GM18909 (cell line): ENCODE data around the gene ATXN7L1.
"Not testable (repeated sequence)": the region's sequence is repeated elsewhere in the genome, so short reads cannot be mapped to it uniquely, and the experiment has no call there.

Experiments
- ATAC-seq: cut with Tn5 transposase; IDR thresholded peaks from one replicate; pipeline ENCODE4 v1.9.1; 2021; ENCODE audit warnings: mild to moderate bottlenecking; ENCODE audit not compliant: unreplicated experiment, poor library complexity

The ATXN7L1 gene

GRCh38 chr7:105715528-105715927 is 160.9 kb downstream of the ATXN7L1 start:
- ATAC-seq, result no peak

- ATAC-seq, result no peak
Observed at GRCh38 chr7:105713488-105714465, 162.6 kb downstream of the ATXN7L1 start.

GRCh38 chr7:105712877-105713276 is 163.5 kb downstream of the ATXN7L1 start:
- ATAC-seq, result no peak

DNA sequence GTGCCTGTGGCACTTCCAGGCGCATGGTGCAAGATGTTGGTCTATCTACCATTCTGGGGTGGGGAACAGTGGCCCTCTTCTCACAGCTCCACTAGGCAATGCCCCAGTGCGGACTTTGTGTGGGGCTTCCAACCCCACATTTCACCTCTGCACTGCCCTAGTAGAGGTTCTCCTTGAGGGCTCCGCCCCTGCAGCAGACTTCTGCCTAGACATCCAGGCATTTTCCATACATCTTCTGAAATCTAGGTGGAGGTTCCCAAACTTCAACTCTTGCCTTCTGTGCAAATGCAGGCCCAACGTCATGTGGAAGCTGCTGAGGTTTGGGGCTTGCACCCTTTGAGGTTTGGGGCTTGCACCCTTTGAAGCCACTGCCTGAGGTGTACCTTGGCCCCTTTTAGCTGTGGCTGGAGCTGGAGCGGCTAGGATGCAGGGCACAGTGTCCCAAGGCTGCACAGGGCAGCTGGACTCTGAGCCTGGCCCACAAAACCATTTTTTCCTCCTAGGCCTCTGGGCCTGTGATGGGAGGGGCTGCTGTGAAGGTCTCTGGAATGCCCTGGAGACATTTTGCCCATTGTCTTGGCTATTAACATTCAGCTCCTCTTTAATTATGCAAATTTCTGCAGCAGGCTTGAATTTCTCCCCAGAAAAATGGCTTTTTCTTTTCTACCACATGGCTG is 164.5 kb downstream of the ATXN7L1 start:
- ATAC-seq, result no peak

GRCh38 chr7:105710720-105711119 is 165.7 kb downstream of the ATXN7L1 start:
- ATAC-seq, result not testable (repeated sequence)

DNA sequence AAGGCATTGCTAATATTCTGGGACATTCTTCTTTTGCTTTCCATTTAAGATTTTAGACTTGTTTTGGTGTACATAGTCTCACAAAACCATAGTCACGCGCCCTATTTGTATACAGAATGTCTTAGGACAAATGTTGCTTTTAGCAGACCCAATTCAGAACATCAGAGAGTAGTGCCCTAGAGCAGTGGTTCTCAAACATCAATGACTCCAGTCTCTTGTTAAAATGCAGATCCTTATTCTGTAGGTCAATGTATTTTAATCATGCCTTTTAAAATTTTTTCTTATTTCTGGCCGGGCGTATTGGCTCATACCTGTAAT is 167.7 kb downstream of the ATXN7L1 start:
- no peak for ATAC-seq

DNA sequence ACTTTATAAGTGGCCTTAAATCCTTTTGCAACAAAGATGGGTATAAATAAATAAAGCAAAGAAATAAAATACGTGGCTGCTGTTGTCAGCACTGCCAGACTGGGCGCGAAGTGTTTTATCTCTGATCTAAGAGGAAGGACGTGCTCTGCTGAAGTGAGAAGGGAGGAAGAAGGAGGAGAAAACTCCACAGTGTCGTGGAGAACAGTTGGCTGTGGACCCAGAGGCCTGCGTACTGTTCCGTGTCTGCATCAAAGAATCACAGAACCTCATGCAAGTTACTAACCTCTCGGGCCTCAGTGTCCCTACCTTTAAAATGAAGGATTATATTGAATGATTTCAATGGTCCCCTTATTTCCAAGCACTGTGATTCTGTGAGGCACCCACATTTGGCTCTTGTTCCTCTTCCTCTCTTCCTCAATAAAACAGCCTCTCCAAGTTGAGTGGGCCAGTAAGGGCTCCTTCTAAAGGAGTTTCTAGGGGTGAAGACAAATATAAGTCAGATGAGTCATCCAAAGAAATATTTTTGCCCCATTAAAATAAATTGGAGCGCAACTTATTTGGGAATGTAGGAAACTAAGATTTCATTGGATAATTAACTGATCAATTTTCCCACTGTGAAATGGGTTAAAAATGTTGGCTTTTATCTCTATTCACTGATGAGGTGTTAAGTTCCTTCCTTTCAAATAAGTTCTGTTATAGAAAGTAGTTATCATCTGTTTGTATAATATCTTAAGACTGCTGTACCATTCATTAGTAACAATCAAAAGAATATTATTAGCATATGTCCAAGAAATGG is 168.2 kb downstream of the ATXN7L1 start:
- no peak for ATAC-seq

DNA sequence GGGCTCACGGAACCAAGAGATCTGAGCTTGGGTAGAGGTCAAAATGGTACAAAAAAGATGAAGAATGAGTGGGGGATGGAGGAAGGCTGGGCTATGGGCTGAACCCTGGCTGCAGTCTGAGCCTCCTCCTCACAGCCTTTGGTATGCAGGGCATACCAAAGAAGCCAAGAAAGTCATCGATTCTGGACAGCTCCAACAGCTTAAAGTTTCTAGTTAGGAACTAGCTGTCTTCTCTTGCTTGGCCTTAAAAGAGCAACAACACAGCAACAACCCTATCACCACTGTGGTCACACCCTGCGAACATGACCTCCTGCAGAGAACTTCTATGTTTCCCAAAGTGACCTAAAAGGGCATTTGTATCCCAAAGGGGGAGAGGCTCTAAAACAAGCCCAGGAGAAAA is 169.0 kb downstream of the ATXN7L1 start:
- no peak for ATAC-seq

DNA sequence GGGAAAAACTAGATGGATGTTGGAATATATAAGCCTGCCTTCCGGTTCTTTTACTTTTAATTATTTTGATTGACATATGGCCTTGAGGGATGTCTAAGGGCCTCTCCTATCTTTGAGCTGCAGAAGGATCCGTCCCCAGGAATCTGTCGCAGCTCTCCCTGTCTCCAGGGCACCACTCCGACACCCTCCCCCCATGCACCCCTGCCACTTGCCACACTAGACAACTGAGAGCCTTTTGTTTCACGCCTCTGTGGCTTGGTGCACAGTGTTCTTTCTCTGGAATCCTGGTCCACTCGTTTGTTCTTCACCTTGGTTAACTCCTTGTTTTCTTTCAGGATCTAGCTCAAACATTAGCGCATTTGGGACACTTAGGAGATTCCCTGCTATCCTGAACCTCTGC is 171.0 kb downstream of the ATXN7L1 start:
- ATAC-seq, result no peak

DNA sequence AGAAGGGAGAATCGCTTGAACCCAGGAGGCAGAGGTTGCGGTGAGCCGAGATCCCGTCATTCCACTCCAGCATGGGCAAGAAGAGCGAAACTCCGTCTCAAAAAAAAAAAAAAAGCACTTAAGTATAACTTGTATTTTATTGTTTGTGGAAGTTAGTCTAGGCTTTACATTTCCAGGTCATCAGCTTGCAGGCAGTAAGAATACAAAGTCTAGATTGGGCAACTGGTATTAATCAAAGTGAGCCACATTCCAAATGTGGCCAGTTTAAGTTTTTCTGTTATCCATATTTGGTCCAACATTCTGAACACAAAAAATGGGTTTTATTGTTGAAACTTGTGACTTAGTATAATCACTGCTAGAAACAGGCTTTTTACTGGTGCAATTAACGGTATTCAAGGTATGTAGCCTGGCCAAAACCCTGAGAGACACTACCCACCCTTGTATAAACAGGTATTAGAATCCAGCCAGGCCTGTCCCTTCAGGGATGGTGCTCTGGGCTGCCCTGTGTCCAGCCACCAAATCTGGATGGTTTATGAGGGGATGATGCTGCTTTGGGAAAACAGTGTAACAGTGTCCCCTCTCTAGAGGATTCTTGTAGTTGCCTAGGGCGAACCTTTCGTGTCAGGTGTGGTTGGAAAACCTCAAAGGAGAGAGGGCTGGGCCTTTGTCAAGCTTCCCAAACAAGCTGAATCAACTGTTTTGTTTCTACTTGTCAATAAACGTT is 173.0 kb downstream of the ATXN7L1 start:
- no peak for ATAC-seq

DNA sequence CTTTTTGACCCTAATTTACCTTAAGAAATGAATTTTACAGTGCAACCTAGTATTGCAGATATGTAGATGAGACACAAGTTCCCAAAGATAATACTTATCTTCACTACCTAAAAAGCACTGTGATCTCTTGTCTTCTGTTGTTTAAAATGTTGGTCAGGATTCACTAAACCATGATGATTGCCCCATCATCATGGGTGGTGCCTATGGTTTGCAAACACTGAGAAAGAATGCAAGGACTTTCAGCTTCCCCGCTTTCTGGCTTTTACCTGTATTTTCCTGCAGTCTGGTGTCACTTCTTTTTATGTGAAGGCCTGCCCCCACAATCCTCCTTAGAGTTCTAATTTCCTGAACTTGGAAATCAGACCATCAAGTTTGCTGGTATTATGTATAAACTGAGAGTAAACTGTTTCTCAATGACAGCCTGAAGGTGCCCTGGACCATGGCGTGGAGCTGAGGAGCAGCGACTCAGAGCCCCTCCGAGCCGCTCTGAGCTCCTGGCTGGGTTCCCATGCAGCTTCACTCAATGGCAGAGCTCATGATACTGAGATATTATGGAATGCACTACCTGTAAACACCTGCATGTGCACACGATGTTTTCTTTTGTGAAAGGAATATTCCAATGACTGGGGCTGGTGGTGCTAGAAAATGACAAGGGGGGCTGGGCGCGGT is 176.7 kb downstream of the ATXN7L1 start:
- ATAC-seq, result no peak

DNA sequence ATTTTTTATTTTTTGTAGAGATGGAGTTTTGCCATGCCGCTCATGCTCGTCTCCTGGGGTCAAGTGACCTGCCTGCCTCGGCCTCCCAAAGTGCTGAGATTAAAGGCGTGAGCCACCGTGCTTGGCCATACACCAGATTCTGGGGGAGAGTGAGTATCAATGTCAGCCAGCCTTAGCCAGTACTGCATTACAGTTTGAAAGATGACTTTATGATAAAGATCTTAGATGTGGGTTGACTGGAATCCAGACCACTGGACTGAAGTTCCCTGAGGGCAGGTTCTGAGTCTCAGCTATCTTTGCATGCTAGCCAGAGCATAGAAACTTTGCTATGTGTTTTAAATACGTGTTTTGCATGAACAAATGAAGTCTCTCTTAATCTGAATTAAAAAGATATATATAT is 177.9 kb downstream of the ATXN7L1 start:
- ATAC-seq, result no peak

DNA sequence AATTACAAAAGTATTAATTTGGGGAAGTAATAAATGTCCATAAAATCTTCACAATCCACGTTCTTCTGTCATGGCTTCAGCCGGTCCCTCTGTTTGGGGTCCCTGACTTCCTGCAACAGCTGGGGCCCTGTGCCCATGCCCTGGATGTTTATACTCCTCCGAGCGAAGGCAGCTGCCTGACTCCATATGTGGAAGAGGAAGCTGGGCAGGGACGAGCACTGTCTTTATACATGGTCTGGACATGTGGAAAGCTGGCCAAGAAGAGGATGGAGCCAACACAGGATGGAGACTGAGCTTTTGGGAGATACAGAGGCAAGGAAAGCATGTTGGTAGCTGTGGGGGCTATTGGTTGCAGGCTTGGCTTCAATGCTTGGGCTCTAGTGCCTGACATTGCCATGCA is 178.6 kb downstream of the ATXN7L1 start:
- ATAC-seq, result no peak

GRCh38 chr7:105697169-105697568 is 179.2 kb downstream of the ATXN7L1 start:
- ATAC-seq, result not testable (repeated sequence)

DNA sequence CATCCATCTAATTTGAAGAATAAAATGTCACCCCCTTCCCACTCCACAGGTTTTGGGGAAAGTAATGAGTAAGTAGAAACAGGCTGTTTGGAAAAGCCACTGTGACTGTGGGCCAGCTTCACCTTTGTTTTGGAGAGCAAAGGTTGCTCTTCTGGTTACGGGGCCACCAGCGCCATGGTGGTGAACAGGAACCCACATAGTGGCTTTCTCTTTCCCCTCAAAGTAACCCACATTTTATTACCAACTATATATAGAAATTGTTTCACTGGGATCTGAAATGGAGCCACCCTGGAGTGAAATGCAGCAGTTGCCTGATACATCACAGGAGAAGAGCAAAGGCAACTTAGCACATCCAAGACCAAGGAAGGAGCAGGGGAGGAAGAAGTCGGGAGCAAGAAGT is 182.8 kb downstream of the ATXN7L1 start:
- no peak for ATAC-seq

GRCh38 chr7:105691680-105692564 is 184.5 kb downstream of the ATXN7L1 start:
- peak; percentile 56 for ATAC-seq

GRCh38 chr7:105691082-105691679 is 185.2 kb downstream of the ATXN7L1 start:
- peak; percentile 35 for ATAC-seq

- ATAC-seq, result no peak
Observed at GRCh38 chr7:105690325-105690945, 186.0 kb downstream of the ATXN7L1 start.
